ENCODE data around the gene KAT2A.
"Not testable (repeated sequence)": the region's sequence is repeated elsewhere in the genome, so short reads cannot be mapped to it uniquely, and the experiment has no call there.

KAT2A gene

DNA sequence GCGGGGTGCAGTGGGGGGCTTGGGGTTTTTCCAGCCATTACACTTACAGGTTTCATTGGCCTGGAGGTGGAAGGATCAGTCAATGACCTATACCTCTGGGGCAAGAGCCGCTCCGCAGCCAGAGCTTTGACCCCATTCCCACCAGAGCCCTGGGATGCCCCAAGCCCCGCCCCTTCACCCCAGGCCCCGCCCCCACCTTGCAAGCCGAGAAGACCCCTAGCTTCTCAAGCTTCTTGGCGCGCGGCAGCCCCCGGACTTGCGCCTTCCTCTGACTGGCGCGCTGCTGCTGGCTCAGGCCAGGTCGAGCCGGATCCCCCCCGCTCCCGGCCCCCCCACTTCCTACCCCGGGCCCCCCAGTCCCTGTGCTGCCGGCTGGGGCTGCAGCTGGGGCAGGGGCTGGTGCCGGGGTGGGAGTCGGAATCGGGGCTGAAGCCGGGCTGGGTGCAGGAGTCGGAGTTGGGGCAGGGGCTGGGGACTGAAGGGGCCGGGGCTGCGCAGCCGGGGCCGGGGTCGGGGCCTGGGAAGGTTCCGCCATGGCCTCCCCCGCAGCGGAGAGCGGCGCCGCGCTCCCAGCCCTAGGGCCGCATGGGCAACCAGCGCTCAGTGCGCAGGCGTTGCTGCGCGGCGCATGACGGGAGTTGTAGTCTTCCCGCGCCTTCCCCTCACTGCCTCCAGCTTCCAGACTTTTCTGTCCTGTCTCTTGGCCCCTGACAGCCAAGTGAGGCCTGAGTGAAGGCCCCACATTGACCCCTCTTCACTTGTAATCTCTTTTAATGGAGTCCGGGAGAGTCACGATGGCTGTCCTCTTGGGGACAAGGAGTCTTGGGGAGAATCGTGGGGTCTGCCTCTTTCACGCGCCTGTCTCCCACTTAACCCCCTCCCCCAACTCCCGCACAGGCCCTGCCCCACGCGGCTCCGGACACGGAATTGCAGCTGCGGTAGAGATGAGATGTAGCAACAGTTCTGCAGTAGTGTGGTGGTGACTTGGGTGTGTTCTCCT is at the start of gene KAT2A:
TSS of gene KAT2A (minus strand) at position 598 of the 1,000 bp plus-strand sequence. CDS start at position 535, 63 bp downstream.
- peak; percentile 45 to 56 for DNase-seq (ENCODE audit: low read depth in 2 of 2)

DNA sequence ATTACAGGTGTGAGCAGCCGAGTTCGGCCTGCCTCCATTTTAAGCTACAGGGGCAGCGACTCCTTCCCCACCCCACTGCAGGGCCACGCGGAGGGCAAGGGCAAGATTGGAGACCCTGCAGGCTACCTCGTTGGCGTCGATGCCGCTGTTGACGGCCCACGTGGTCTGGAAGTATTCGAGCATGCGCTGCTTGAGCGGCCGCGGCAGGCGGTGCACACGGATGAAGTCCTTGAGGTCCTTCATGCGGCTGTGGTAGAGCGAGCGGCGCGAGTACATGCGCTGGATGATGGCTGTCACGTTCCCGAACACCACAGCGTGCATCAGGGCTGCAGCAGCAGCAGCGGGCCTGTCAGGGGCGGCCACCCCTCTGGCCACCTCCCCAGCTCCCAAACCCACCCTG is 48.2 kb upstream of the KAT2A start:
- DNase-seq (ENCODE audit: low read depth in 2 of 2), result no peak

DNA sequence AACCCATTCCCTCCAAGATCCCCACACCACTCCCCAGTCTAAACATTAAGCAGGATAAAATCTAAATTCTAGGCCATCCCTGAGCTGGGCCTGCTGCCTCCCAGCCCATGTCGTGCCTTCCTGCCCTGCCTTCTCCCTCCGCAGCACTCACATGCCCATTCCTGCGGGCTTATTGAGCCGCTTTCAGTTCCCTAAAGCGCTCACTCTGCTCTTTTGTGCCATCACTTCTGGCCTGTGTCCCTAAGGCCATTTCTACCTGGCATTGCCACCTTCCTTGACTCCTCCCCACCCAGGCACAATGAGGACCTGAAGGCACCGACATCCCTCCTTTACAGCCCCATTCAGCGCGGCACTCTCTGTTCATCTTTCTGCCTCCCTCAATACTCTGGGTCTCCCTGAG is 46.6 kb upstream of the KAT2A start:
- DNase-seq (ENCODE audit: low read depth in 2 of 2), result no peak

DNA sequence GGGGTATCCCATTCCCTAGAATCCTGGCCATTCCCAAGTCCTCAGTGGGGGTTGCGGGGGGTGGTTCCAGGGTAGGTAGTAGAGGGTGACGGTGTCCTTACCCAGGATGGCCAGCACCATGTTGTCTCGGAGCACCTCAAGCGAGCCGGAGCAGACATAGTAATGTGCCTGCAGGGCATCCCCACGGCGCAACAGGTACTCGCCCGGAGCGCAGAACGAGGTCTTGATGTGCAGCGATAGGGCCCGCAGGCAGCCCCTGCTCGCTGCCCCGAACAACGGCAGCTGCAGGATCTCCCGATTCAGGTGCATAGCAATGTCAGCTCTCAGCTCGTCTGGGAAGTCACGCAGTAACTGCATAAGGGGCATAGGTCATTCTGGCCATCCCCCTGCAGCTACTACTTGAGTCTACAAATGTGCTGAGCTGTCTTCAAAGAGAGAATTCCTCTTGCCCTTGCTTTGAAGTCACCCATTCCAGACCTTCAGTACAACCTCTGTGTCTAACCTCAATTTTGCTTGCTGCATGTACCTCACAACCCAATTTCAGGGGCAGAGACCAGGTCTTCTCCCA is 45.1 kb upstream of the KAT2A start:
- no peak for DNase-seq (ENCODE audit: low read depth in 2 of 2)

GRCh38 chr17:42165751-42166150 is 44.6 kb upstream of the KAT2A start:
- DNase-seq (ENCODE audit: low read depth in 2 of 2), result no peak

DNA sequence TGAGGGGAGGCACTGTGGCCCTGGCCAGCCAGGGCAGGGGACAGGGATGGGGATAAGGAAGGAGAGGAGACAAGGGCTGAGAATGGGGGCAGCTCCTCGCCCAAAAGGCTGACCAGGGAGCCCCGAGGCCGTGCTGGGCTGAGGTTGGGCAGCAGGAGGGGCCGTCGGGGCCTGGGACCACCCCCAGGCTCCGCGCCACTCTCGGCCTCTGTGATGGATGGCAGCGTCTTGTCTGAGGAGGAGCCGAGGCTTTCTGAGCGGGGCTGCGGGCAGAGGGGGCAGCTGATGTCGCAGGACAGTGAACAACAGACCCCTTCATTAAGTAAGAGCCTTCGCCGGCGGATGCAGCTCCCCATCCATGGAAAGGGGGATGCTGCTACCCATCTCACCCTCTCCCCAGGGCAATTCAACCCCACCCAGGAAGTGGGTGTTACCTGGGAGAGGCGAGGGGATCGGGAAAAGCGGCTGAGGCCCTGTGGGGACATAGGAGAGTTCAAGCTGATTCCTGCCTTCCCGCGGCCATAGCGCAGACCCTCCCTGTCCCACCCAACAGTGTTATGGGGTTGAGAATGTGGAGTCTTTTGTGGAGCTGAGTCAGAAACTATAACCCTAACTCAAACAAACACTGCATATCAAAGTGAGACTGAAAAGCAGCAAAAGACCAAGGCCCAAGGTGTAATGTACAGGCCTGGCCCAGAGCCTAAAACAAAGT is 42.7 kb upstream of the KAT2A start:
- DNase-seq (ENCODE audit: low read depth in 2 of 2), result no peak

GRCh38 chr17:42163113-42163512 is 41.9 kb upstream of the KAT2A start:
- no peak for DNase-seq (ENCODE audit: low read depth in 2 of 2)

GRCh38 chr17:42160531-42160910 is 39.4 kb upstream of the KAT2A start:
- no peak for DNase-seq (ENCODE audit: low read depth in 2 of 2)

DNA sequence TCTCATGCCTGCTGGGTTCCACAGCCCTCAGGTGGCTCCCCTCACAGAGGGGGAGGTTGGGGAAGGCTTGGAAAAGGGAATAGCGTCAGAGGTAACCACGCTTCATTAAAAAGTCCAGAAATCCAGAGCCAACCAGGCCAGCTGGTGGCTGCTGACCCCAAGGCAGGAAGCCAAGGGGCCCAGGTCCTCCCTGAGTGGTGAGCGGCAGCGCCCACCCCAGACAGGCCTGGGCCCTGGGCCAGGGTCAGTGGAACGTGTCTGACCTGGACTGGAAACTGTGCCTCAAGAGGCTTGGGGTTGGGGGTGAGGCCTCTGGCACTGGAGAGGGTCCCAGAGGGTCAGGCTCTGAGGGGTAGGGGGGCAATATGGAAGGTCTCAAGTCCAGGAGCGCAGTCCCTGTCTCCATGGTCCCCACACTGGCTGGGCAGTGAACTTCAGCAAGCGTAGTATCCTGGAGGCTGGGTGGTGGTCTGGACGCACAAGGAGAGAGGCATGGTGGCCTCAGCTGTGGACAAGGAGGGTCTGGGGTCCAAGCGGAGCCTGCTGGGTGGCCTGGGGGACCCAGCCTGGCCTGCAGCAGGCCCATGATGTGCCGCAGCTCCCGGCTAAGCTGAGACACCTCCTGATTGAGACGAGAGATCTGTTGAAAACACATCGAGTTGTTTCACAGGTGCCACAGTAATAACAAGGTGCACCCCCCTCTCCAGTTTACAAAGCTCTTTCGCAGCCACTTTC is 38.8 kb upstream of the KAT2A start:
- no peak for DNase-seq (ENCODE audit: low read depth in 2 of 2)

GRCh38 chr17:42155614-42156045 is 34.5 kb upstream of the KAT2A start:
- DNase-seq (ENCODE audit: low read depth in 2 of 2), result no peak

- no peak for DNase-seq (ENCODE audit: low read depth in 2 of 2)
Measured at GRCh38 chr17:42153919-42154742, 33.0 kb upstream of the KAT2A start.

DNA sequence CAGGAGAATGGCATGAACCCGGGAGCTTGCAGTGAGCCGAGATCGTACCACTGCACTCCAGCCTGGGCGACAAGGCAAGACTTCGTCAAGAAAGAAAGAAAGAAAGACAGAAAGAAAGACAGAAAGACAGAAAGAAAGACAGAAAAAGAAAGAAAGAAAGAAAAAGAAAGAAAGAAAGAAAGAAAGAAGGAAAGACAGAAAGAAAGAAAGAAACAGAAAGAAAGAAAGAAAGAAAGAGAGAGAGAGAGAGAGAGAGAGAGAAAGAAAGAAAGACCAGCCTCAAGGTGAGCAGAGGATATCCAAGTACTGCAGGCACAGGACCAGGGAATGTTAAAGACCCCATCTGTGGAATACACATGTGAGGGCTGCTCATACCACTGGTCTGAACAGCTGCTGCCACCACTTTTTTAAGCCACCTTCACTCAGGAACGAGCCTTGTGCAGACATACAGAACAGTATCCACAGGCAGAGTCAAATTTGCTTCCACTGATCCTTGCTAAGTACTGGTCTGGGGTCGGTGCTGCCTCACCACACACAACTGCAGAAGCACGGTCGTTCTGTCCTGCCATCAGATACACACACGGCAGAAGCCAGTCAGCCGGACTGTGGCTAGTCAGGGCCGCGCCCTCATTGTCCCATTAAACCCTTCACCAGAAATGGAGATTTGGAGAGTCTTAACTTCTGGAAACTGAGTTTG is 25.9 kb upstream of the KAT2A start:
- no peak for DNase-seq (ENCODE audit: low read depth in 2 of 2)

DNA sequence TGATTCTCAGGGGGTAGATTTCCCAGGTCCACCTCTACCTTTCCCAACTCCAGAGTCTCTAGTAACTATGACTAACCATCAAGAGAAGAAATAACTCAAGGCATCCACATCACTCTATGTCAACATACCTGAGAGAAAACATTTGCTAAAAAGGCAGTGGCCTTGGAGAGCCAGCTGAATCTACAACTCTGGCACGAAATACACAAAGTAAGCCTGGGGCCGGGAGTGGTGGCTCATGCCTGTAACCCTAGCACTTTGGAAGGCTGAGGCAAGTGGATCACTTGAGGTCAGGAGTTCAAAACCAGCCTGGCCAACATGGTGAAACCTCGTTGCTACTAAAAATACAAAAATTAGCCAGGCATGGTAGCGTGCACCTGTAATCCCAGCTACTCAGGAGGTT is 22.0 kb upstream of the KAT2A start:
- not testable (repeated sequence) for DNase-seq (ENCODE audit: low read depth in 2 of 2)

GRCh38 chr17:42142371-42142896 is 21.3 kb upstream of the KAT2A start:
- DNase-seq (ENCODE audit: low read depth in 2 of 2), result no peak

DNA sequence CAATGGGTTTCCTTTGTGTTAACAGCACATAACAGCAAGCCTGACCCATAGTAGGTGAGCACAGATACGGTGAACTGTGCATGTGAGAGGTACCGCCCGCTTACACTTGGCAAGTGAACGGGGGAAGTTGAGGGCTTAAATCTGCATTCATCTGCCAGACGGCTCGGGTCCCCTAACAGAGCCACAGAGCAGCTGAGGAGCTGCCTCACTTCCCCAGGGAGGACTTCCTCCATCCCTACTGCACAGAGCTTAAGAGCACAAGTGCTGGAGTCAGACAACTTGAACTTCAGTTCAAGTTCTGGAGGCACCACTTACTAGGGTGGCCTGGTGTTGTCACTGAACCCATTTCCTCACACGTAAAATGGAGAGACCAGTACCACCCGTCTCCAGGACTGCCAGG is 20.2 kb upstream of the KAT2A start:
- no peak for DNase-seq (ENCODE audit: low read depth in 2 of 2)

DNA sequence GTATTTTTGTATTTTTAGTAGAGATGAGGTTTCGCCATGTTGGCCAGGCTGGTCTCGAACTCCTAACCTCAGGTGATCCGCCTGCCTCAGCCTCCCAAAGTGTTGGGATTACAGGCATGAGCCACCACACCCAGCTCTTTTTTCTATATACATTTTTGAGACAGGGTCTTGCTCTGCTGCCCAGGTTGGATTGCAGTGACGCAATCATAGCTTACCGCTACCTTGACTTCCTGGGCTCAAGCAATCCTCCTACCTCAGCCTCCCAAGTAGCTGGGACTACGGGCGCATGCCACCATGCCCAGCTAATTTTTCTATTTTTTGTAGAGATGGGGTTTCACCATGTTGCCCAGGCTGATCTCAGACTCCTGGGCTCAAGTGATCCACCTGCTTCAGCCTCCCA is 19.5 kb upstream of the KAT2A start:
- not testable (repeated sequence) for DNase-seq (ENCODE audit: low read depth in 2 of 2)

DNA sequence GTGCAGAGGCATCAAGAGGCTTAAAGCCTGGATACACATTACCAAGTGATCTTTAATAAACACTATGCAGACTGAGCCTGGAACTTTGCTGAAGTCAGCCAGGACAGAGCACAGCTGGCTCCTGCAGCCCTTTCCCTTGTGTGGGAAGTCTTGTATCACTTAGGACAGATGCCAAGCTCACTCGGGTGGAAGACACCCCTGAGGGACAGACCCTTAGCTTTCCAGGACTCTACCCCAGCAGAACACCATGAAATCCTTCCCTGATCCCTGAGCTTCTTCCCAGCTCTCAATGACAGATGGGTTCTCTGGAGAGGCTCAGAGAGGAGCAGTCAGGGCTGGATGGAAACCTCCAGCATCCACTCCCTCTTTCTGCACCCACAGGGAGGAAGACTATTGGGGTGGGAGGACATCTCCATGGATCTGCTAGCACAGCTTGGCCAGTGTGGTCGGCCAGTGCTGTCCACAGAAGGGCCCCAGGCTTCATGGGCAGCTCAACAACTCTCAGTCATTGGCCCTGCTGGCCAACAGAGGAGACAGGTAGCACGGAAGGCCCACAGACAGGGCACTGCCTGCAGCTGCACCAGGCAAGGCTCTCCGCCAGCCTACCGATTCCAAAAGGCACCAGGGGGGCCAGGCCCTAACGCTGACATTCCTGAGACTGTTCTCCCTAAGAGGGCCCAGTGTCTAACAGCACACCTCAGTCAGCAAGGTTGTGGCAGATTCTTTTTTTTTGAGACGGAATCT is 17.8 kb upstream of the KAT2A start:
- DNase-seq (ENCODE audit: low read depth in 2 of 2), result no peak

DNA sequence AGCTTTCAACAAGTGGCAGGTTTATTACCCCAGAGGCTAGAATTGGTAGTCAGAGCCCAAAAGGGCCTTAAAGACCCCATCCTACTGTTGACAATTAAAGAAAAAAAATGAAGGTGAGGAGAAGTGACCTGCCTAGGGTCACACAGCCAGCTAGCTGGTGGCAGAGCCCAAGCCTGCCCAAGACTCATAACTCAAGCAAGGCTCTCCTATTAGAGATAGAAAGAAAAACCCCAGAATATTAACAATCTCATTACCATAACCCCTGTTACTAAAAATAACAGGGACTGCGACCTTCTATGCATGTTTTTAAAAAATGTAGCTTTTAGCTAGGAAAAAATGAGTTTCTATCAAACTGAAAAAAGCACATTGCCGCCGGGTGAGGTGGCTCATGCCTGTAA is 15.5 kb upstream of the KAT2A start:
- DNase-seq (ENCODE audit: low read depth in 2 of 2), result no peak

Data from stimulated activated CD8-positive, alpha-beta memory T cell treated with anti-CD3 and anti-CD28 coated beads, Interleukin-7, amount 100 ng/mL, for 1 hour (primary cell).